Measurements from ENCODE around the gene POLL.

Gene POLL

DNA sequence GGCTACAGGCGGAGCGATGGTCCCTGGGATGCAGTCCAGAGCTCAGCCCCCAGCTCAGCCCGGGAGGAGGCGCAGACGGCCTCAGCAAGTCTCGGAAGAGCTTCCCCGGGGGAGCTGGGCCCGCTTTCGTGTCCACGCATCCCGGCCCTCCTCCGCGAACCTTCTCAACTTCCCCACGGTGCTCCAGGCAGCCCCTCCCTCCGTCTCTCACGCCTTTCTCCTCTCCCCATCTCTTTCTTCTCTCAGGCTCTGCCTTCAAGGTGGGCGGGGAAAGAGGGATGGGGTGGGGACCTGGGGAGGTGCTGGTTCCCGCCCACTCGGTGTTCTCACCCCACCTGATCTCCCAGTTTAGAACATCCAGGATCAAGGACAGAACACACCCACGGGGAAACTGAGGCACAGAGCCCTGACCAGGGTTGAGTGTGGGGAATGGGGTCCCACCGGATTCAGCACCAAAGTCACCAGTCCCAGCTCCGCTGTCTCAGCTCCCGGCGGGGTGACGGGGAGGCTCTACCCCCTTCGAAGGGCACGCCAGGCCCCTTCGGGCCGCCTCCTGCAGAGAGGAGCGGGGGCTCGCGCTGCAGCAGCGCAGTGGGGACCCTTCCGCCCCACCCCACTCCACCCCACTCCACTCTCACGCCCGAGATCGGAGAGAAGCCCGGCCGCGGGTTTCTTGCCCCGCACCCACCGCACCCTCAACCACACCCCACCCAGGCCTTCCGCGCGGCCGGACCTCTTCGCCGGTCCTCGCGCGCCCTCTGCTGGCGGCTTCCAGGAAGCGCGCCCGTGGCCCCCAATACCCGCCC, 18.2 kb downstream of the POLL start:
- peak overlapping the region; percentile 70 for H3K4me3 ChIP-seq (ENCODE audit: control insufficient read depth, low read depth, low read length)
- TF ChIP-seq, protein P1, sequence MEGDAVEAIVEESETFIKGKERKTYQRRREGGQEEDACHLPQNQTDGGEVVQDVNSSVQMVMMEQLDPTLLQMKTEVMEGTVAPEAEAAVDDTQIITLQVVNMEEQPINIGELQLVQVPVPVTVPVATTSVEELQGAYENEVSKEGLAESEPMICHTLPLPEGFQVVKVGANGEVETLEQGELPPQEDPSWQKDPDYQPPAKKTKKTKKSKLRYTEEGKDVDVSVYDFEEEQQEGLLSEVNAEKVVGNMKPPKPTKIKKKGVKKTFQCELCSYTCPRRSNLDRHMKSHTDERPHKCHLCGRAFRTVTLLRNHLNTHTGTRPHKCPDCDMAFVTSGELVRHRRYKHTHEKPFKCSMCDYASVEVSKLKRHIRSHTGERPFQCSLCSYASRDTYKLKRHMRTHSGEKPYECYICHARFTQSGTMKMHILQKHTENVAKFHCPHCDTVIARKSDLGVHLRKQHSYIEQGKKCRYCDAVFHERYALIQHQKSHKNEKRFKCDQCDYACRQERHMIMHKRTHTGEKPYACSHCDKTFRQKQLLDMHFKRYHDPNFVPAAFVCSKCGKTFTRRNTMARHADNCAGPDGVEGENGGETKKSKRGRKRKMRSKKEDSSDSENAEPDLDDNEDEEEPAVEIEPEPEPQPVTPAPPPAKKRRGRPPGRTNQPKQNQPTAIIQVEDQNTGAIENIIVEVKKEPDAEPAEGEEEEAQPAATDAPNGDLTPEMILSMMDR (IDR thresholded peaks at IDR 0.05; ENCODE audit: control insufficient read depth, insufficient read depth, low read depth, low read length, missing control alignments), result peak; percentile 65
- DNase-seq (ENCODE audit: low read depth), result no peak

DNA sequence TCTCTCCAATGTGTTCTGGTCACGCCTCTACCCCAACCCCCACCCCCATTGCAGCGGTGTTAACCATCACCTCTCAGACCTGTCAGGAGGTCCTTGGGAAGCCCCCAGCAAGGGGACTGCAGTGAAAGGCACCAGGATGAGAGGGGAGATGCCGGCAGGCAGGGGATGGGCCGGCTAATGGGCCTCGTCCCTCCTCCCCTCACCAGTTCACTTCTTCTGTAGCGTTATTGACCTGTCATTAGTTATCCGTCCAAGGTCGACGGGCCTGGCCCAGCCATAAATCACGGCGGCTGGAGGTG, 18.8 kb downstream of the POLL start:
- DNase-seq (ENCODE audit: low read depth), result no peak
- TF ChIP-seq, protein P1 (IDR thresholded peaks at IDR 0.05; ENCODE audit: control insufficient read depth, insufficient read depth, low read depth, low read length, missing control alignments), result no peak
- H3K4me3 ChIP-seq (ENCODE audit: control insufficient read depth, low read depth, low read length), result no peak overlapping the region

DNA sequence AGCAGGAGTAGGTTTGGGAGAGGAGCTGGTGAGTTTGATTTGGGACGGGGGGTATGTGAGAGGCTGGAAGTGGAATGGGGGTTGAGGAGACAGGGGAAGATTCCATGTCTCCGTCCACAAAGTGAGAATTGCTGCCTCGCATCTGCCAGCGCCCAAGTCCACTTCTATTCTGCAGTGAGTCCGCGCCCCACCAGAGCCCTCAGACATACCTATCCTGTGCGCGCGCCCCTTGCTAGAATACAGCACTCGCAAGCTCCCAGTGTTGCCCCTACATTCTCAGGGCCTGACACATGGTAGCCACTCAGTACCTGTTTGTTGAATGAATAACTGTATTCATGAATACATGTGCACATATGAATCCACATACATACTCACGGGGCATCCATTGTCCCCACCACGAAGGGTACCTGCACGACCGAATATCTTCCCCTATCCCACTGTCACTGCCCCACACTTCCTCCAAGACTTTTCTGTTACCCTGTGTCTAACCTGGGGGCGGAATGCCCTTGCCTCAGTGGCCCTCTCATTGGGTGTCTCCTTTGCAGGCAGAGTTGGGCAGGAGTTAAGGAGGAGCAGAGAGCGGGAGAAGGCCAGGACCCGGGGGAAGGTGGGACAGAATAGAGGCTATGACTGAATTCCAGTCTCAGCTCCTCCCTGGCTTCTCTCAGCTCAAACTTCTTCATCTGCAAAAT, 19.9 kb downstream of the POLL start:
- no peak for DNase-seq (ENCODE audit: low read depth)
- TF ChIP-seq, protein P1 (IDR thresholded peaks at IDR 0.05; ENCODE audit: control insufficient read depth, insufficient read depth, low read depth, low read length, missing control alignments), result no peak
- no peak overlapping the region for H3K4me3 ChIP-seq (ENCODE audit: control insufficient read depth, low read depth, low read length)

DNA sequence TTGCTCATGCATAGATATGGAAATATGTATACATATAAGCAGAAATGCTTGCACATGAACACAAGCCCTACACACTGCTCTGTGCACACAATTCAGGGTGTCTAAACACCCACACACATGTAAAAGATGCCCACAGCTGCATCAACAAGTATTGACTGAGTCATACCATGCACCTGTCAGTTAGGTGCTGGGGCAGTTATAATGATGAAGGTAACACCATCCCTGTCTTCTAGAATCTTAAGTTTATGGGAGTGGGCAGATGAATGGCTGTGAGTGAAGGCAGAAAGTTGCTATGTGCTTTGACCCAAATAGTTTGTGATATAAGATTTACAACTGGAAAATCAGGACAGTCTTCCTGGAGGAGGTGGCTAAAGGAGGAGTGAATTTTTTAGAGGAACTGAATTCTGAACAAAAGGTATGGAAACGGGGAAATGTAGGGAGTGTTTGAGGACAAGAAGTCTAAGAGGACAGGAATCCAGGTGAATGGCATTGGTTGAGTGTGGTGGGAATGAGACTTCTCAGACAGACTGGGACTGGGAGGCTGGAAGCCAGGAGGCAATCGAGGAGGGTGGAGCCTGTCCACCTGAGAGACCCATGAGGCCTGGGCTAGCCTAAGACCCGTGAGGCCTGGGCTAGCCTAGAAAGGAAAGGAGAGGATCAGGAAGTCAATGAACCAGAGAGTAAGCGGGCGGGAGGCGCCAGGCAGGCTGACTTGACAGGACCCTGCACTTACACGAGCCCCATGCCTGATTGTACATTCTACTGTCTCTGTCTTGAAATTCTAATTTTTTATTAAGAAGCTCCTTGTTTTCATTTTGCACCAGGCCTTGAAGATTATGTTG, 20.7 kb downstream of the POLL start:
- TF ChIP-seq, protein P1 (IDR thresholded peaks at IDR 0.05; ENCODE audit: control insufficient read depth, insufficient read depth, low read depth, low read length, missing control alignments), result no peak
- DNase-seq (ENCODE audit: low read depth), result no peak
- no peak overlapping the region for H3K4me3 ChIP-seq (ENCODE audit: control insufficient read depth, low read depth, low read length)

DNA sequence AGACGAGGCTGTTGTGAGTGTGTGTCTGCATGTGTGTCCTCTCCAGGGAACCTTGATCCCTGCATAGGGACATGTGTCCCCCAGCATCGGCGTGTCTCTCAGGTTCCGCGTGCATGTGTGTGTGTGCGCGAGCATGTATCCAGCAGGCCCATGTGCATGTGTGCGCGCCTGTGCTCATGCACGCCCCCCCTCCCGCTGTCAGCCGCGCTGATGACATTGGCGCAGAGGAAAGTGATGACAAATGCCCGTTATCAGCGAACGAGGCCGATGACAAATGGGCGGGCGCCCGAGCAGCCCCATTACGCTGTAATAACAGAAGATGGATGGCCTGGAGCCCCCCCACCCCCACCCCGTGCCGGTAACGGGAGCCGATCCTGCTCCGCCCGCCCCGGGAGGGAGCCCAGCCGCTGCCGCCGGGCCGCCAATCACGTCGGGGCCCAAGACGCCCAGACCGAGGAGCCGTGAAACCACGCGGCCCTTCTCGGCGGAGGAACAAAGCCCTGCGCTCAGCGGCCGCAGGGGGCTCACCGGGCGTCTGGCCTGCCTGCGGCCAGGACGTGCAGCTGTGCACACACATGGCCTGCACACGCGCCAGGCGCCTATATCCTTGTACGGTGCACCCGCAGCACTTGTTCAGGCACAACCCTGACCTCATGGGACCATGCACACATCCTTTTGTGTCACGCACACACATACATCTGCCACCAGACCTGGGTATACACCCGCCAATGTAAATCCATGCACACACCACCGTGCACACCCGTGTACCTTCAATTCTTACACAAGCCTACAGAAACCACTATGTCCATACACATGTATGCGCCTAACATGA, 21.5 kb downstream of the POLL start:
- H3K4me3 ChIP-seq (ENCODE audit: control insufficient read depth, low read depth, low read length), result no peak overlapping the region
- DNase-seq (ENCODE audit: low read depth), result no peak
- TF ChIP-seq, protein P1 (IDR thresholded peaks at IDR 0.05; ENCODE audit: control insufficient read depth, insufficient read depth, low read depth, low read length, missing control alignments), result no peak

DNA sequence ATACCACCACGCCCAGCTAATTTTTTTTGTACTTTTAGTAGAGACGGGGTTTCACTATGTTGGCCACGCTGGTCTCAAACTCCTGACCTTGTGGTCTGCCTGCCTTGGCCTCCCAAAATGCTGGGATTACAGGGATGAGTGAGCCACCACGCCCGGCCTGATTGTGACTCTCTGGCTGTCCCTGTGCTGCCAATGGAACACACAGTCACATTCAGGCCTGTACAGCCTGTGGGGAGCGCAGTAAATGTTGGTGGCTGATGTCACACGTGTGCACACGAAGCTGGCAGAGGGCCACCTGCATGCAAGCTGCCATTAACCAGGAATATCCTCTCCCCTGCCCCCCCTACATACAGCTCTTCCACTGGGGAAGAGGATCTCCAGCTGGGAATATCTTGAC, 22.1 kb downstream of the POLL start:
- no peak overlapping the region for H3K4me3 ChIP-seq (ENCODE audit: control insufficient read depth, low read depth, low read length)
- no peak for DNase-seq (ENCODE audit: low read depth)
- TF ChIP-seq, protein P1 (IDR thresholded peaks at IDR 0.05; ENCODE audit: control insufficient read depth, insufficient read depth, low read depth, low read length, missing control alignments), result no peak
